Measurements from ENCODE around the gene TERT.

TERT gene

GRCh38 chr5:1338196-1338490 lies 43.3 kb upstream of the TERT start:
- H4K20me1 ChIP-seq (ENCODE audit: low read depth, low read length) = peaks cover 4% of the 10 kb centered on the region; the same call in 1 of the 2 replicates
- TF ChIP-seq EZH2phosphoT487 (conservative IDR thresholded peaks at IDR 0.05; ENCODE audit: low read length) = no peak
- TF ChIP-seq, protein P1, sequence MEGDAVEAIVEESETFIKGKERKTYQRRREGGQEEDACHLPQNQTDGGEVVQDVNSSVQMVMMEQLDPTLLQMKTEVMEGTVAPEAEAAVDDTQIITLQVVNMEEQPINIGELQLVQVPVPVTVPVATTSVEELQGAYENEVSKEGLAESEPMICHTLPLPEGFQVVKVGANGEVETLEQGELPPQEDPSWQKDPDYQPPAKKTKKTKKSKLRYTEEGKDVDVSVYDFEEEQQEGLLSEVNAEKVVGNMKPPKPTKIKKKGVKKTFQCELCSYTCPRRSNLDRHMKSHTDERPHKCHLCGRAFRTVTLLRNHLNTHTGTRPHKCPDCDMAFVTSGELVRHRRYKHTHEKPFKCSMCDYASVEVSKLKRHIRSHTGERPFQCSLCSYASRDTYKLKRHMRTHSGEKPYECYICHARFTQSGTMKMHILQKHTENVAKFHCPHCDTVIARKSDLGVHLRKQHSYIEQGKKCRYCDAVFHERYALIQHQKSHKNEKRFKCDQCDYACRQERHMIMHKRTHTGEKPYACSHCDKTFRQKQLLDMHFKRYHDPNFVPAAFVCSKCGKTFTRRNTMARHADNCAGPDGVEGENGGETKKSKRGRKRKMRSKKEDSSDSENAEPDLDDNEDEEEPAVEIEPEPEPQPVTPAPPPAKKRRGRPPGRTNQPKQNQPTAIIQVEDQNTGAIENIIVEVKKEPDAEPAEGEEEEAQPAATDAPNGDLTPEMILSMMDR (IDR thresholded peaks at IDR 0.05; ENCODE audit: insufficient read depth, low read length, poor library complexity, severe bottlenecking) = no peak
- H3K4me3 ChIP-seq (ENCODE audit: insufficient read depth, low read length, poor library complexity, severe bottlenecking) = no peak overlapping the region
- no peaks in the 10 kb centered on the region for H3K9me2 ChIP-seq (replicated peaks; ENCODE audit: insufficient read depth, low read length)
- H3K9me3 ChIP-seq (ENCODE audit: insufficient read depth, low read length) = no peaks in the 10 kb centered on the region
- H3K27ac ChIP-seq (ENCODE audit: low read depth, low read length) = no peak overlapping the region
- no peak overlapping the region for H3K9ac ChIP-seq (ENCODE audit: low read length)
- H3F3A ChIP-seq (ENCODE audit: insufficient read depth) = peaks cover 32% of the 10 kb centered on the region
- no peaks in the 10 kb centered on the region for H3K27me3 ChIP-seq (ENCODE audit: low read length)
- no peak overlapping the region for H2AFZ ChIP-seq (ENCODE audit: low read depth, low read length, severe bottlenecking)
- no peak overlapping the region for H3K4me2 ChIP-seq (ENCODE audit: low read depth, low read length, poor library complexity, severe bottlenecking)
- peaks cover 20% of the 10 kb centered on the region for H3K36me3 ChIP-seq (ENCODE audit: low read length)
- H3K79me2 ChIP-seq (ENCODE audit: insufficient read depth, low read length) = peaks cover 69% of the 10 kb centered on the region

- H2AFZ ChIP-seq (ENCODE audit: low read depth, low read length, severe bottlenecking) = no peak overlapping the region
- peaks cover 29% of the 10 kb centered on the region for H3F3A ChIP-seq (ENCODE audit: insufficient read depth)
- TF ChIP-seq EZH2phosphoT487 (conservative IDR thresholded peaks at IDR 0.05; ENCODE audit: low read length) = no peak
- TF ChIP-seq, protein P1 (IDR thresholded peaks at IDR 0.05; ENCODE audit: insufficient read depth, low read length, poor library complexity, severe bottlenecking) = no peak
- H3K27ac ChIP-seq (ENCODE audit: low read depth, low read length) = peak overlapping the region; percentile 89
- H3K79me2 ChIP-seq (ENCODE audit: insufficient read depth, low read length) = peaks cover 67% of the 10 kb centered on the region
- no peak overlapping the region for H3K4me3 ChIP-seq (ENCODE audit: insufficient read depth, low read length, poor library complexity, severe bottlenecking)
- H3K9me2 ChIP-seq (replicated peaks; ENCODE audit: insufficient read depth, low read length) = no peaks in the 10 kb centered on the region
- no peak overlapping the region for H3K4me2 ChIP-seq (ENCODE audit: low read depth, low read length, poor library complexity, severe bottlenecking)
- H3K27me3 ChIP-seq (ENCODE audit: low read length) = no peaks in the 10 kb centered on the region
- H3K9ac ChIP-seq (ENCODE audit: low read length) = no peak overlapping the region
- peaks cover 4% of the 10 kb centered on the region; the same call in 1 of the 2 replicates for H4K20me1 ChIP-seq (ENCODE audit: low read depth, low read length)
- H3K36me3 ChIP-seq (ENCODE audit: low read length) = peaks cover 20% of the 10 kb centered on the region
- H3K9me3 ChIP-seq (ENCODE audit: insufficient read depth, low read length) = no peaks in the 10 kb centered on the region
Measured at GRCh38 chr5:1337489-1338195, 42.8 kb upstream of the TERT start.

DNA sequence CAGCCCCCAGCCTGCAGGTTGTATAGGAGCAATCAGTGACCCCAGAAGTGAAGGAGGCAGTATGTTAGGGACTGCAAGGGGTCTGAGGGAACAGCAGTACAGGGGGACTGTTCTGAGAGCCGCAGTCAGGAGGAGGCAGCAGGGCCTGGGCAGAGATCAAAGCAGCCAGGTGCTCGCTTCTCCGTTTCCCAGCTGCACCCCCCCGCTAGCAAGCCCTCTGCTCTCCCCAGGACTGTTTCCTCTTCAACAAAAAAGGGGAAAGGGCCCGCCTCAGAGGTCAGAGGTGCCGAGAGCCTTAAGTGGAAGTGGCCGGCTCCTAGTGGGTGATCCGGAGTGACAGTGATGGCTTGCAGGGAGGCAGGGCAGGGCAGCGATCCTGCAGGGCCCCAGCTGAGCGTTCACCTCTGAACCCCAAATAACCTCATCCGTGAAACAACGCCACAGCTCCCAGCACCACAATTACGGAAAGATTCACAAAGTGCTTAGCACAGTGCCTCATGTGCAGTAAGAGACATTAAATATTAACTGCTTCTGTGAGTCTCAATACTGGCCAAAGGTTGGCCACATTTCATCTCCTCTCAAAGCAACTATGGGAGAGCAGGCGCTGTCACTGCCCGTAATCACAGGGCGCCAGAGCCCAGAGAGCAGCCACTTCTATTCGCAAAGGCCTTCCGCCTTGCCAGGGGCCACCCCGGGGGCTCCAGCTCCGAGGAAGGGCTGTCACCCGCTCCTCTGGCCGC lies 42.1 kb upstream of the TERT start:
- Histone ChIP-seq H4K20me1 (ENCODE audit: low read depth, low read length) (peaks cover 8% of the 10 kb centered on the region; the same call in 1 of the 2 replicates), H3K27me3 (ENCODE audit: low read length) (no peaks in the 10 kb centered on the region), H3K9me3 (ENCODE audit: insufficient read depth, low read length) (no peaks in the 10 kb centered on the region), H3K4me2 (ENCODE audit: low read depth, low read length, poor library complexity, severe bottlenecking) (peak overlapping the region; percentile 42), H3F3A (ENCODE audit: insufficient read depth) (peaks cover 22% of the 10 kb centered on the region), H3K9ac (ENCODE audit: low read length) (peak overlapping the region; percentile 36; the same call in 1 of the 2 replicates), H3K4me3 (ENCODE audit: insufficient read depth, low read length, poor library complexity, severe bottlenecking) (no peak overlapping the region), H3K27ac (ENCODE audit: low read depth, low read length) (peak overlapping the region; percentile 89), H3K36me3 (ENCODE audit: low read length) (peaks cover 20% of the 10 kb centered on the region), H3K79me2 (ENCODE audit: insufficient read depth, low read length) (peaks cover 71% of the 10 kb centered on the region), H2AFZ (ENCODE audit: low read depth, low read length, severe bottlenecking) (no peak overlapping the region), H3K9me2 (replicated peaks; ENCODE audit: insufficient read depth, low read length) (no peaks in the 10 kb centered on the region)
- TF ChIP-seq, protein P1 (IDR thresholded peaks at IDR 0.05; ENCODE audit: insufficient read depth, low read length, poor library complexity, severe bottlenecking) = no peak
- no peak for TF ChIP-seq EZH2phosphoT487 (conservative IDR thresholded peaks at IDR 0.05; ENCODE audit: low read length)
